ENCODE results near the gene MRPL18.

Gene MRPL18

DNA sequence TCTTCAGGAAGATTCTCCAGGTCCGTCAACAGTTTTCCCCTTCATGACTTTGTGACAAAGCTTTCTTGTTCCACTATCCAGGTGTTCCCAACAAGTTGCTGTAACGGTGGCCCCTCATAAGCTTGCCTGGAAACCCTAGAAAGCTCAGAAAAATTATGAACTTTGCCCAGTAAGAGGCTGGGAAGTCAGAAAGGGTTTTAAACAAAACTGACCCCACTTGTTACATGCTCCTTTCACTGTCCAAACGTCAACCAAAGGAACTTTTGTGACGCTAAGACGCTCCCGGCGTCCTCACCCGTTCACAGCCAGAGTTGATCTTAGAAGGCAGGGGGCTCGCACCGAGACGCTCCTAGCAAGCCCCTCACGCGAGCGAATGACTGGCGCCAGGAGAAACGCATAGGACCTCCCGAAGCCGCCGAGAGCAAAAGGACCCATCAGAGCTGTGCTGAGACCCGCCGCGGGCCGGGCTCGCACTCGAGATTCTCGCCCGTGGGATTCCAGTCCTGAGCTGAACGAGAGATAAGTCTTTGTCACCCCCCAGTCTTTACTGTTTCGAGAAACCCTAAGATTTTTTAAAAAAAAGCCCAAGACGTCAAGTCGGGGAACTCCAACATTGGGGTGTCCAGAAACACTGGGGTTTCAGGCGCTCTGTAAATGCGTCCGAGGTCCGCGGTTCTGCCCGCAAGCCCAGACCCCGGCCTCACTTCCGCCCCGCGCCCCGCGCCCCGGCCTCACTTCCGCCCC lies 29.0 kb upstream of the MRPL18 start:
- no peak for TF ChIP-seq CTCF (IDR thresholded peaks at IDR 0.05; ENCODE audit: low read depth, low read length)
- peak overlapping the region; percentile 47 for H3K4me3 ChIP-seq (ENCODE audit: low read depth, low read length)

DNA sequence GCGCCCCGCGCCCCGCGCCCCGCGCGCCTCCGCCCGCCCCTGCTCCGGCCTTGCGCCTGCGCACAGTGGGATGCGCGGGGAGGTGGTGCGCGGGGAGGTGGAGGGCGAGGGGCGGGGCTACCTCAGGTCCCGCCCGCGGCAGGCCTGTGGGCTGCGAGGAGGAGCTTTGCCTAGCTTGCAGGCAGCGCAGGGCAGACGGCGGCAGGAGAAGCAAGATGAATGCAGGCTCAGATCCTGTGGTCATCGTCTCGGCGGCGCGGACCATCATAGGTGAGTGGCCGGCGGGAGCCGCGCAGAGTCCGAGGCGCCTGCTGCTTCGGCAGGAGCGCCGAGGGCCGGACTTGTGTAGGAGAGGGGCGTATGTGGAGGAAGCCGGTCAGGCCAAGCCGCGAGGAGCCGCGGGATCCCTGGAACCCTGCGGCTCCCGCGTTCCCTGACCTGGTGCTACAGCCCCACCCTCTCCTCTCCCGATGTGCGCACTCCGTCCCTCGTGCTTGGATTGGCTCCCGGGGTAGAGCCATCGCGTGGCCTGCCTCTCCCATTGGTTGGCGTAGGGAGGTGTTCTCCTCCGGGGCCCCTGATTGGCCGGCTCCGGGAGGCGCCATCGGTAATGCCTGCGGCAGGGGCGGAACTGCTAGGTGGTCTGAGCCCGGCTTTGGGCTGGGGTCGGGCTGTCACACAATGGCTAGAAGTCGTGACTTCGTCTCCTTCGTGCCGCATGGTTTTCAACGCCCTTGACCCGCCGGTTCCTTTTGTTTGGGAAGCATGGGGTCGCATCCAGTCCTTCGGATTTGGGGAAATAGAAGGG lies 28.2 kb upstream of the MRPL18 start, which contains the start of gene ACAT2:
Gene ACAT2 (plus strand): TSS at position 173 of the 808 bp plus-strand sequence. CDS start 43 bp downstream, at position 216.
- peak within 1 kb of the TSS; percentile 78 for H3K4me3 ChIP-seq (ENCODE audit: low read depth, low read length)
- no peak for TF ChIP-seq CTCF (IDR thresholded peaks at IDR 0.05; ENCODE audit: low read depth, low read length)

GRCh38 chr6:159762681-159763293 lies 27.5 kb upstream of the MRPL18 start:
- TF ChIP-seq CTCF (IDR thresholded peaks at IDR 0.05; ENCODE audit: low read depth, low read length): no peak
- peak overlapping the region; percentile 78 for H3K4me3 ChIP-seq (ENCODE audit: low read depth, low read length)

GRCh38 chr6:159766906-159767305 lies 23.4 kb upstream of the MRPL18 start:
- no peak overlapping the region for H3K4me3 ChIP-seq (ENCODE audit: low read depth, low read length)
- no peak for TF ChIP-seq CTCF (IDR thresholded peaks at IDR 0.05; ENCODE audit: low read depth, low read length)

DNA sequence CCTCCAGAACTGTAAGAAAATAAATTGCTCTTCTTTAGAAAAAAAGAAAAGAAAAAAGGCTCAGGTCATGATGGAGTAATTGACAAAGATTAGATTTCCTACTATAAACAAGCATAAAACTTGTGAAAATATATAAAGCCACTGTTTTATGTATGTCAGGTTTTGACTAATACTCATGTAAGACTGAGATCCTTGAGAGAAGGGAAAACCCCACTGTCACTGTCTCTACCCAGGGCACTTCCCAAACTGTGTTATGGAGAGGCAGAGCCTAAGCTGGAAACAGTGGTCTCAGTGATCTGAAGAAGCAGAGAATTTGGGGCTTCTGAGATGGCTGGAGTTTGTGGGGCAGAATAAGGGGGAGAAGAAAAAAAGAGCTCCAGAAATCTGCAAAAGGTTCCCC lies 20.8 kb upstream of the MRPL18 start:
- TF ChIP-seq CTCF (IDR thresholded peaks at IDR 0.05; ENCODE audit: low read depth, low read length): no peak

DNA sequence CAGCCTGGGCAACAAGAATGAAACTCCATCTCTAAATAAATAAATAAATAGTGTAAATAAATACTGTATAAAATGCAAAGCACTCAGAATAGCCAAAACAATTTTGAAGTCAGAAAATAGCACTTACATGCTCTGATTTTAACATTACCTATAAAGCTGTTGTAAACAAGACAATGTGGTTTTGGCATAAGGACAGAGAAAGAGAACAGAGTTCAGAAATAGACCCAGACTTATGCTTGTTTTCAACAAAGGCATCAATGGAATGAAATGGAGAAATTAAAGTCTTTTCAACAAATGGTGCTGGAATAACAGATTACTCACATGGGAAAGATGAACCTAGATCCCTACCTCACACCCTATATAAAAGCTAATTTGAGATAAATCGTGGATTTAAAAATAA lies 18.1 kb upstream of the MRPL18 start:
- H3K4me3 ChIP-seq (ENCODE audit: low read depth, low read length): no peak overlapping the region
- TF ChIP-seq CTCF (IDR thresholded peaks at IDR 0.05; ENCODE audit: low read depth, low read length): no peak

More for the DNA sequence above, 20.8 kb upstream of the MRPL18 start:
- H3K4me3 ChIP-seq (ENCODE audit: low read depth, low read length): no peak overlapping the region

Measured in WI38 (cell line).